Activated CD4-positive, alpha-beta memory T cell treated with anti-CD3 and anti-CD28 coated beads, Interleukin-2, amount 10 ng/mL, durations not matched to agents 7 days and 5 days (primary cell): ENCODE results near the gene CALML5. TPM values are rescaled to one million over a fixed set of nuclear protein-coding genes. Genes with fewer than 3 reads are reported as not detected.

Source experiments
- CTCF ChIA-PET: fragments of 350-600 bp; sonication (Branson Sonifier 250); formaldehyde crosslinking; loops from one replicate; lab custom pipeline; 2021; ENCODE audit warnings: antibody characterized with exemption, inconsistent platforms; lab: Charles Lee
- POLR2A ChIA-PET: fragments of 350-600 bp; sonication (Branson Sonifier 250); formaldehyde crosslinking; loops from one replicate; lab custom pipeline; 2021; ENCODE audit warnings: antibody characterized with exemption; lab: Charles Lee
- DNase-seq: peaks from one replicate; pipeline ENCODE4 v3.0.0-alpha.2; 2020
- H3K27ac Mint-ChIP-seq: one replicate; pipeline ENCODE4 v1.8.0; 2021; ENCODE audit warnings: mild to moderate bottlenecking, mixed read lengths
- H3K27me3 Mint-ChIP-seq: one replicate; pipeline ENCODE4 v1.8.0; 2021; ENCODE audit warnings: mixed read lengths
- H3K36me3 Mint-ChIP-seq: one replicate; pipeline ENCODE4 v1.8.0; 2021; ENCODE audit warnings: low read depth, mixed read lengths
- H3K4me1 Mint-ChIP-seq: one replicate; pipeline ENCODE4 v1.8.0; 2021; ENCODE audit warnings: mixed read lengths
- H3K4me3 Mint-ChIP-seq: one replicate; pipeline ENCODE4 v1.8.0; 2021; ENCODE audit warnings: mild to moderate bottlenecking, mixed read lengths
- H3K9me3 Mint-ChIP-seq: one replicate; pipeline ENCODE4 v1.8.0; 2021; ENCODE audit warnings: mixed read lengths
- total RNA-seq, 2 experiments: library from RNA; stranded (reverse); gene quantifications; one replicate each; pipeline ENCODE4 v1.2.3, GENCODE V29; 2021

Gene CALML5
- total RNA-seq, 2 experiments from 2014 or later: not detected

- H3K4me1 Mint-ChIP-seq: peaks cover 1% of the 10 kb centered on the region
- H3K9me3 Mint-ChIP-seq: no peaks in the 10 kb centered on the region
- CTCF ChIA-PET: no interaction called here
- no peak for DNase-seq
- POLR2A ChIA-PET: no interaction called here
- peaks cover 7% of the 10 kb centered on the region for H3K27me3 Mint-ChIP-seq
- H3K36me3 Mint-ChIP-seq: no peaks in the 10 kb centered on the region
- H3K27ac Mint-ChIP-seq: no peak overlapping the region
- H3K4me3 Mint-ChIP-seq: no peak overlapping the region
Measured at GRCh38 chr10:5508161-5508604, 8.8 kb upstream of the CALML5 start.

GRCh38 chr10:5507649-5508131 is 8.3 kb upstream of the CALML5 start:
- POLR2A ChIA-PET: no interaction called here
- Mint-ChIP-seq H3K27ac (no peak overlapping the region), H3K4me1 (no peaks in the 10 kb centered on the region), H3K36me3 (no peaks in the 10 kb centered on the region), H3K4me3 (no peak overlapping the region), H3K9me3 (no peaks in the 10 kb centered on the region), H3K27me3 (peaks cover 11% of the 10 kb centered on the region)
- DNase-seq: no peak
- CTCF ChIA-PET: no interaction called here

- no peaks in the 10 kb centered on the region for H3K9me3 Mint-ChIP-seq
- ChIA-PET CTCF (no interaction called here), POLR2A (no interaction called here)
- H3K4me1 Mint-ChIP-seq: no peaks in the 10 kb centered on the region
- no peak for DNase-seq
- no peak overlapping the region for H3K27ac Mint-ChIP-seq
- no peaks in the 10 kb centered on the region for H3K36me3 Mint-ChIP-seq
- H3K27me3 Mint-ChIP-seq: peaks cover 12% of the 10 kb centered on the region
- no peak overlapping the region for H3K4me3 Mint-ChIP-seq
Measured at GRCh38 chr10:5506751-5507648, 7.6 kb upstream of the CALML5 start.

GRCh38 chr10:5506246-5506645 is 6.9 kb upstream of the CALML5 start:
- CTCF ChIA-PET: interaction anchor here (1.5 kb wide), 1 partner anchor 117 kb away, joined by 4 read pairs; no protein-coding TSS in a partner anchor
- no peaks in the 10 kb centered on the region for H3K9me3 Mint-ChIP-seq
- no peaks in the 10 kb centered on the region for H3K36me3 Mint-ChIP-seq
- peaks cover 13% of the 10 kb centered on the region for H3K27me3 Mint-ChIP-seq
- no peak overlapping the region for H3K27ac Mint-ChIP-seq
- POLR2A ChIA-PET: no interaction called here
- no peak for DNase-seq
- H3K4me3 Mint-ChIP-seq: no peak overlapping the region
- H3K4me1 Mint-ChIP-seq: no peaks in the 10 kb centered on the region

GRCh38 chr10:5504146-5505072 is 5.0 kb upstream of the CALML5 start:
- Mint-ChIP-seq H3K36me3 (no peaks in the 10 kb centered on the region), H3K9me3 (no peaks in the 10 kb centered on the region), H3K4me3 (no peak overlapping the region), H3K4me1 (no peaks in the 10 kb centered on the region), H3K27me3 (peaks cover 23% of the 10 kb centered on the region), H3K27ac (no peak overlapping the region)
- ChIA-PET CTCF (interaction anchor here (0.7 to 1.5 kb wide), 2 partner anchors 70 to 119 kb away, joined by 3 to 4 read pairs; no protein-coding TSS in a partner anchor), POLR2A (no interaction called here)
- DNase-seq: no peak

GRCh38 chr10:5503477-5503835 is 4.1 kb upstream of the CALML5 start:
- Mint-ChIP-seq H3K36me3 (no peaks in the 10 kb centered on the region), H3K27ac (no peak overlapping the region), H3K9me3 (no peaks in the 10 kb centered on the region), H3K27me3 (peaks cover 23% of the 10 kb centered on the region), H3K4me1 (no peaks in the 10 kb centered on the region), H3K4me3 (no peak overlapping the region)
- CTCF ChIA-PET: interaction anchor here (0.7 kb wide), 1 partner anchor 69 kb away, joined by 3 read pairs; no protein-coding TSS in a partner anchor
- POLR2A ChIA-PET: no interaction called here
- DNase-seq: no peak

GRCh38 chr10:5502571-5503476 is 3.5 kb upstream of the CALML5 start:
- Mint-ChIP-seq H3K4me1 (no peaks in the 10 kb centered on the region), H3K36me3 (no peaks in the 10 kb centered on the region), H3K27me3 (peaks cover 23% of the 10 kb centered on the region), H3K27ac (no peak overlapping the region), H3K4me3 (no peak overlapping the region), H3K9me3 (no peaks in the 10 kb centered on the region)
- ChIA-PET CTCF (interaction anchor here (4.7 kb wide), 1 partner anchor 121 kb away, joined by 17 read pairs; no protein-coding TSS in a partner anchor), POLR2A (no interaction called here)
- DNase-seq: no peak

- Mint-ChIP-seq H3K4me1 (no peaks in the 10 kb centered on the region), H3K27ac (no peak overlapping the region), H3K36me3 (no peaks in the 10 kb centered on the region), H3K27me3 (peaks cover 23% of the 10 kb centered on the region), H3K9me3 (no peaks in the 10 kb centered on the region), H3K4me3 (no peak overlapping the region)
- no peak for DNase-seq
- ChIA-PET CTCF (interaction anchor here (4.7 kb wide), 1 partner anchor 122 kb away, joined by 17 read pairs; no protein-coding TSS in a partner anchor), POLR2A (no interaction called here)
Measured at GRCh38 chr10:5502061-5502521, 2.7 kb upstream of the CALML5 start.

- CTCF ChIA-PET: interaction anchor here (4.7 kb wide), 1 partner anchor 123 kb away, joined by 17 read pairs; no protein-coding TSS in a partner anchor
- Mint-ChIP-seq H3K4me1 (no peaks in the 10 kb centered on the region), H3K9me3 (no peaks in the 10 kb centered on the region), H3K36me3 (no peaks in the 10 kb centered on the region), H3K27me3 (peaks cover 23% of the 10 kb centered on the region), H3K27ac (no peak overlapping the region), H3K4me3 (no peak overlapping the region)
- POLR2A ChIA-PET: no interaction called here
- no peak for DNase-seq
Measured at GRCh38 chr10:5500910-5501309, 1.5 kb upstream of the CALML5 start.

- Mint-ChIP-seq H3K4me3 (no peak overlapping the region), H3K36me3 (no peaks in the 10 kb centered on the region), H3K9me3 (no peaks in the 10 kb centered on the region), H3K27ac (no peak overlapping the region), H3K4me1 (no peaks in the 10 kb centered on the region), H3K27me3 (peaks cover 23% of the 10 kb centered on the region)
- DNase-seq: no peak
- CTCF ChIA-PET: interaction anchor here (4.7 kb wide), 1 partner anchor 124 kb away, joined by 17 read pairs; no protein-coding TSS in a partner anchor
- POLR2A ChIA-PET: no interaction called here
Measured at GRCh38 chr10:5500162-5500670, 846 bp upstream of the CALML5 start.

GRCh38 chr10:5498791-5499492 is 428 bp downstream of the CALML5 start:
- no peak overlapping the region for H3K27ac Mint-ChIP-seq
- no peaks in the 10 kb centered on the region for H3K36me3 Mint-ChIP-seq
- DNase-seq: no peak
- no peak overlapping the region for H3K4me3 Mint-ChIP-seq
- no peaks in the 10 kb centered on the region for H3K4me1 Mint-ChIP-seq
- ChIA-PET CTCF (interaction anchor here (4.7 kb wide), 1 partner anchor 125 kb away, joined by 17 read pairs; no protein-coding TSS in a partner anchor), POLR2A (interaction anchor here (1.0 kb wide), 1 partner anchor 56 kb away, joined by 3 read pairs; no protein-coding TSS in a partner anchor)
- H3K9me3 Mint-ChIP-seq: no peaks in the 10 kb centered on the region
- peaks cover 23% of the 10 kb centered on the region for H3K27me3 Mint-ChIP-seq
